ENCODE measurements around the gene CAMK1G.

The CAMK1G gene

DNA sequence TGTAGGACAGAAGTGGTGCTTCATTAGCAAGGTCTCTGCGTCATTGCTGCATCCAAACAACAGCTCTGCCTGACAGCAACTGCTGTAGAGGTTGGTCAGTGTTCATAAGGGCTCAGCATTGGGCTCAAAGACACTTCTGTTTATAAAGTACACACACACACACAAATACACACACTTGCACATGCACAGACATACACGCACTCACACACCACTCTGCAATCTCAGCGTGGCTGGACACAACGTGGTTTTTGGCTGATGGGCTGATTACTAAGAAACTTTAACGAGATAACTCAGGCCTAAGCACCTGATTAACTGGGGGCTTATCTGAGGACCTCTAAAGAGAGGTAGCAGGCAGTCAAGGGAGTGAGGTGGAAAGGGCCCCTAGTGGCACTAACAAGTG is 20.4 kb downstream of the CAMK1G start:
- H3K4me3 ChIP-seq (ENCODE audit: control insufficient read depth, low read depth, low read length): no peak overlapping the region
- TF ChIP-seq, protein P1, sequence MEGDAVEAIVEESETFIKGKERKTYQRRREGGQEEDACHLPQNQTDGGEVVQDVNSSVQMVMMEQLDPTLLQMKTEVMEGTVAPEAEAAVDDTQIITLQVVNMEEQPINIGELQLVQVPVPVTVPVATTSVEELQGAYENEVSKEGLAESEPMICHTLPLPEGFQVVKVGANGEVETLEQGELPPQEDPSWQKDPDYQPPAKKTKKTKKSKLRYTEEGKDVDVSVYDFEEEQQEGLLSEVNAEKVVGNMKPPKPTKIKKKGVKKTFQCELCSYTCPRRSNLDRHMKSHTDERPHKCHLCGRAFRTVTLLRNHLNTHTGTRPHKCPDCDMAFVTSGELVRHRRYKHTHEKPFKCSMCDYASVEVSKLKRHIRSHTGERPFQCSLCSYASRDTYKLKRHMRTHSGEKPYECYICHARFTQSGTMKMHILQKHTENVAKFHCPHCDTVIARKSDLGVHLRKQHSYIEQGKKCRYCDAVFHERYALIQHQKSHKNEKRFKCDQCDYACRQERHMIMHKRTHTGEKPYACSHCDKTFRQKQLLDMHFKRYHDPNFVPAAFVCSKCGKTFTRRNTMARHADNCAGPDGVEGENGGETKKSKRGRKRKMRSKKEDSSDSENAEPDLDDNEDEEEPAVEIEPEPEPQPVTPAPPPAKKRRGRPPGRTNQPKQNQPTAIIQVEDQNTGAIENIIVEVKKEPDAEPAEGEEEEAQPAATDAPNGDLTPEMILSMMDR (conservative IDR thresholded peaks at IDR 0.05; ENCODE audit: control insufficient read depth, insufficient read depth, low read depth, low read length): no peak
- no peak for DNase-seq (ENCODE audit: low read depth)

DNA sequence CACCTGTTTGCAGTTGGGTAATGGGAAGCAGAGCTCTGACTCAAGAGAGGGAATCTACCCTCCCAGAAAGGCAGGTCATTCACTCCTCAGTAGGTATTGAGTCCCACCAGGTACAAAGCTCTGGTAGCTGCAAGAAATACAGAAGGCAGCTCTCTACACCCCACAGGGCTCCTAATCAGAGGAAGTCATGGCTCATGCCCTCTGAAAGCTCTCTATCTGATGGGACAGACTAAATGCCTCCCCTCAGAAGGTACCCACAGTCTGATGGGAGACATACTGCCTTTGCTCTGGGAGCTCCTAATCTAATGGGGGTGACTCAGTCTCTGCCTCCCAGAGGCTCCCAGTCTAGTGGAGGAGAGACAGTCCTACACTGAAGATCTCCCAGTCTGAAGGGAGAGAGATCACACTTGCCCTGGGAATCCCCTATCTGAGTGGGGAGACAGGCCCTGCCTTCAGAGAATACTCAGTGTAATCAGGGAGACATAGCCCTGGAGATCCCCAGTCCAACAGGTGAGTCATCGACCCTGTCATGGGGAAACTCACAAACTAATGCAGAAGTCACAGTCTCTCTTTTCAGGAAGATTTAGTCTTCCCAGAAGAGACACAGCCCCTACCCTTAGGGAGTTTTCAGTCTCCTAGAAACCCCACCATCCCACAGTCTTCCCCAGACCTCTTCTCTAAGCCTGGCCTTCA is 23.7 kb downstream of the CAMK1G start:
- peak; percentile 43 for DNase-seq (ENCODE audit: low read depth)
- H3K4me3 ChIP-seq (ENCODE audit: control insufficient read depth, low read depth, low read length): no peak overlapping the region
- TF ChIP-seq, protein P1 (conservative IDR thresholded peaks at IDR 0.05; ENCODE audit: control insufficient read depth, insufficient read depth, low read depth, low read length): no peak

DNA sequence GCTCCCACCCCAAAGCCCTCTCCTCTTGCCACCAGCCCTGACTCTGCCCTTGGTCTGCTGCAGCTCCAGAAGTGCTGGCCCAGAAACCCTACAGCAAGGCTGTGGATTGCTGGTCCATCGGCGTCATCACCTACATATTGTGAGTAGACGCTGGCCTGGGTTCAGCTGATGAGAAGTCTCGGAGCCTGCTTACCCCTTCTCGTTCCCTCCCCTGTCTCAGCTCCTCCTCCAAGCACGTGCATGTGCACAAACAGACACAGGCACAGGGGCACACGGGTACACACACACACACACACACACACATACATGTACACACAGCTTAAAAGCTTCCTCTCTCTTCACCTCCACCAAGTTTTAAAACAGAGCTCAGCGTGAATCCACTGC is 24.3 kb downstream of the CAMK1G start:
- DNase-seq (ENCODE audit: low read depth): no peak
- TF ChIP-seq, protein P1 (conservative IDR thresholded peaks at IDR 0.05; ENCODE audit: control insufficient read depth, insufficient read depth, low read depth, low read length): no peak
- no peak overlapping the region for H3K4me3 ChIP-seq (ENCODE audit: control insufficient read depth, low read depth, low read length)

DNA sequence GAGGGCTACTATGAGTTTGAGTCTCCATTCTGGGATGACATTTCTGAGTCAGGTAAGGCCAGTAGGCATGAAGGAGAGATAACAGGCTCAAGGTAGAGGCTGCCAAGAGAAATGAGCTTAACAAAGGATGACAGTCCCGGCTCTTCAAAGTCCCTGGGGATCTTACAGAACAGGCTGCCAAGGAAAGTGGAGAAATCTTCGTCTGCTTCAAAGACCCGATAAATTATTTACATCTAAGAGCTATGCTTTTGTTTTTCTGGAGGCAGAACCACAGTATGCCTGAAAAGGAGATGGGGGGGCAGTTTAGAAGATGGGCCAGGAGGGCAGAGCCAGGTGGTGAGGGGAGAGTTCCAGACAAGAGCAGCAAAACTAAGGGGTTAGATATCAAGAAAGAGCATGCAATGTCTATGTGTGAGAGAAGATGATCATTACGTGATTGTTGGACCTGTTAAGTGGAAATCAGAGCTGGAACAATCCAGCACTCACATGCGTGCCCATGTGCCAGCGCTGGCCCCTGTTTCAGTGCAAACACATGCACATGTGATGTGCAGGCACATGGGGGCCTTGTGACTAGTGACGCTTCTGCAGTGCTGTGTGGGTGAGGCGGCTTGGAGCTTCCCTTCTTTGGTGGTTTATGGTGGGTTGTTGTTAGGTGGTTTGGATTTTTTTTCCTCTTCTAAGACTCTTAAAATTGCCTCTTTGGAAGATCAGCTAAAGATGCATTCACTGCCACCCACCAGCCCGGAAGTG is 25.7 kb downstream of the CAMK1G start:
- no peak for DNase-seq (ENCODE audit: low read depth)
- TF ChIP-seq, protein P1 (conservative IDR thresholded peaks at IDR 0.05; ENCODE audit: control insufficient read depth, insufficient read depth, low read depth, low read length): no peak

DNA sequence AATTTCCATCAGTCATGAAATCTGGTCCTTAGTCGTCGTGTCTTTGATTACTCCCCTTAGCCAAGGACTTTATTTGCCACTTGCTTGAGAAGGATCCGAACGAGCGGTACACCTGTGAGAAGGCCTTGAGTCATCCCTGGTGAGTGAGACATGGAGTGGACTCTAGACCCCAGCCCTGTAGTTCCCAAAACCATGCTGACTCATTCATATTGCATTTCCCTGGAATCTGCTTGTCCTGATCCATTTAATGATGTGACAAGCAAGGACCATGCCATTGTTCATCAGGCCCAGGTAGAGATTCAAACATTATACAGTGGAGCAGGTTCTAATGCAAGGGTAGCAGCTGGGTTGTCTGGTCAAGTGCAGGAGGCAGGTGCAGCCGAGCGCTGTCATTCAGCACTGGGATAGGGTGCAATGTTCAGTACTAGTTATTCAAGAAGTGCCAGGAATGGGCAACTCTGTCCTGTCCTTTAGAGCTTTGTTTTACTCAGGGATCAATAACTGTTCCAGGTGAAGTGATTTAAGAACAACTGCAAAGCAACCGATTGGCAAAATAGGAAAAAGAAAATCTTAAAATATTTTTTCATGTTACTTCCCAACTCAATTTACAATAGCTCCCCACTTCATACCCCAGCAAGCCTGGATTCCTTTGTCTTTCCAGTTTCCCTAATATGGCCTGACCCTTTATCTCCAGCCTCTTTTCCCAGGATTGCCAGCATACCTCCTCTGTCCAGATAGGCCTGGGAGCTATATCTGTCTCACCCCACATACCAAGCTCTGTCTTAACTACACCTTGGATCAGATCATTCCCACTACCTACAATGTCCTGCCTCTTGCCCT is 26.5 kb downstream of the CAMK1G start:
- H3K4me3 ChIP-seq (ENCODE audit: control insufficient read depth, low read depth, low read length): no peak overlapping the region
- TF ChIP-seq, protein P1 (conservative IDR thresholded peaks at IDR 0.05; ENCODE audit: control insufficient read depth, insufficient read depth, low read depth, low read length): no peak
- DNase-seq (ENCODE audit: low read depth): no peak

More for the DNA sequence above, 25.7 kb downstream of the CAMK1G start:
- H3K4me3 ChIP-seq (ENCODE audit: control insufficient read depth, low read depth, low read length): no peak overlapping the region

DNA sequence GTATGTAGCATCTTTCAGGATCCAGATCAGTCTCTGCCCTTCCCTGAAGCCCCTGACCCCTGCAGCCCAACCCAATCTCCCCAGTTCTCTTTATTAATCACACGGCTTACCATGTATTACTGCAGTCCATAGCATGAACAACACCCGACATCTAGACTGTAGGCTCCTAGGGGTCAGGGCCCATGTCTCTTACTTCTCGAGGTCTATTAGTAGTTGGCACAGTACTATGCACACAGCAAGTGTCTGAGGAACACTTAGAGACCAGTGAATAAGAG is 27.1 kb downstream of the CAMK1G start:
- TF ChIP-seq, protein P1 (conservative IDR thresholded peaks at IDR 0.05; ENCODE audit: control insufficient read depth, insufficient read depth, low read depth, low read length): no peak
- no peak for DNase-seq (ENCODE audit: low read depth)
- H3K4me3 ChIP-seq (ENCODE audit: control insufficient read depth, low read depth, low read length): no peak overlapping the region
